Measurements from ENCODE around the gene KPNA6. TPM values are rescaled to one million over a fixed set of nuclear protein-coding genes. Genes with fewer than 3 reads are reported as not detected.

Gene KPNA6
- total RNA-seq, 1 donor from 2014 or later, result 39.9 TPM

GRCh38 chr1:32194984-32195383 is 87.1 kb downstream of the KPNA6 start:
- no peak overlapping the region for H3K4me3 ChIP-seq (ENCODE audit: low read depth, low read length)
- no peak for DNase-seq (ENCODE audit: low read depth)
- TF ChIP-seq, protein P1, sequence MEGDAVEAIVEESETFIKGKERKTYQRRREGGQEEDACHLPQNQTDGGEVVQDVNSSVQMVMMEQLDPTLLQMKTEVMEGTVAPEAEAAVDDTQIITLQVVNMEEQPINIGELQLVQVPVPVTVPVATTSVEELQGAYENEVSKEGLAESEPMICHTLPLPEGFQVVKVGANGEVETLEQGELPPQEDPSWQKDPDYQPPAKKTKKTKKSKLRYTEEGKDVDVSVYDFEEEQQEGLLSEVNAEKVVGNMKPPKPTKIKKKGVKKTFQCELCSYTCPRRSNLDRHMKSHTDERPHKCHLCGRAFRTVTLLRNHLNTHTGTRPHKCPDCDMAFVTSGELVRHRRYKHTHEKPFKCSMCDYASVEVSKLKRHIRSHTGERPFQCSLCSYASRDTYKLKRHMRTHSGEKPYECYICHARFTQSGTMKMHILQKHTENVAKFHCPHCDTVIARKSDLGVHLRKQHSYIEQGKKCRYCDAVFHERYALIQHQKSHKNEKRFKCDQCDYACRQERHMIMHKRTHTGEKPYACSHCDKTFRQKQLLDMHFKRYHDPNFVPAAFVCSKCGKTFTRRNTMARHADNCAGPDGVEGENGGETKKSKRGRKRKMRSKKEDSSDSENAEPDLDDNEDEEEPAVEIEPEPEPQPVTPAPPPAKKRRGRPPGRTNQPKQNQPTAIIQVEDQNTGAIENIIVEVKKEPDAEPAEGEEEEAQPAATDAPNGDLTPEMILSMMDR (conservative IDR thresholded peaks at IDR 0.05; ENCODE audit: low read depth, low read length), result no peak

DNA sequence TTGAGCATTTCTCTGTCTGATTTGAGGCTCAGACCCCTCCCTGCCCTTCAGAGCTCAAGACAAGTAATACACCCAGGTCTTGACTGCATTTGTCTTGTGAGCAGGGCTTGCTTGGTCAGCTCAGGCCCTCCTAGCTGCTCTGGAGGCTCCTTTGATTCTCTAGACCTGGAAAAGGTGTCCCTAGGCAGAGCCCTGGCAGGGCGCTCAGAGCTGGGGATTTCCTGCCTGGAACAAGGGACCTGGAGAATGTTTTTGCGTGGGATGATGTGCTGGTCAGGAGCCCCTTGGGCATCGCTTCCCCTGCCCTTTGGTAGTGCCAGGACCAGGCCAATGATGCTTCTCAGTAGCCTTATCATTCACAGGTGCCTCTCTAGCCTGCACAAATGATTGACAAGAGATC is 87.7 kb downstream of the KPNA6 start:
- no peak overlapping the region for H3K4me3 ChIP-seq (ENCODE audit: low read depth, low read length)
- TF ChIP-seq, protein P1 (conservative IDR thresholded peaks at IDR 0.05; ENCODE audit: low read depth, low read length), result no peak
- DNase-seq (ENCODE audit: low read depth), result no peak

DNA sequence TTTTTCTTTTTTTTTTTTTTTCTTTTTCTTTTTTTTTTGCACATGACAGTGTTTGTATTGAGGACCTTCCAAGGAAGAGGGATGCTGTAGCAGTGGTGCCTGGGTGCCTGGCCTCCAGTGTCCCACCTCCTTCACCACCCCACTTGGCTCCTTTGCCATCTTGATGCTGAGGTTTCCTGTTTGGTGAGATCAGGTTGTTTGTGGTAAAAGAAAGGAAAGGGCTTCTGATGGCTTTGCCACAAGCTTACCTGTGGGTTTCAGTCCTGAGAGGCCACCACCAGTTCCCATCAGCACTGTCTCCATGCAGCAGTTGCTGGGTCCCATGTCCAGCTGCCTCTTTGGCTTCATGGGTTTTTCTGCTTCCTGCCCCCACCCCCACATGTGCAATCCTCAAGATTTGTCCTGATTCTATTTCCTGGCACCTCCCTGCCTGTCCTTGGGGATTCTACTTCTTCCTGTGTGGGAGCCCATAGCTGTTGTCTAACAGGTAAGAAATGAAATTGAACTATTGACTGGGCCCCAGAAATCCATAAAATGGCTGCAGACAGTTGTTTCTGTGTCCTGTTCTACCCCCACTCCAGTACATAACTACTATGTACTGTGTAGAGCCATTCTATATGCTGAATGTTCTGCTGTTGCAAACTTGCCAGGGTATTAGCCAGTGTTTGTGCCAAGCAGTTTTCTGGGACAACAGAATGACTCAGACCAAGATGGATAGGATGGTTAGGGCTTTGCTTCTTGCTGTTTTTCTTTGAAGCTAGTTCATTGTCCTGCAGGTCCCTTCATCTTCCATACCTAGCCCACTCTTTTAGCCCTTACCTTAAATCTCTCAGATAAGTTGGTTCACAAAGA is 88.3 kb downstream of the KPNA6 start:
- no peak for DNase-seq (ENCODE audit: low read depth)
- TF ChIP-seq, protein P1 (conservative IDR thresholded peaks at IDR 0.05; ENCODE audit: low read depth, low read length), result no peak
- H3K4me3 ChIP-seq (ENCODE audit: low read depth, low read length), result no peak overlapping the region

DNA sequence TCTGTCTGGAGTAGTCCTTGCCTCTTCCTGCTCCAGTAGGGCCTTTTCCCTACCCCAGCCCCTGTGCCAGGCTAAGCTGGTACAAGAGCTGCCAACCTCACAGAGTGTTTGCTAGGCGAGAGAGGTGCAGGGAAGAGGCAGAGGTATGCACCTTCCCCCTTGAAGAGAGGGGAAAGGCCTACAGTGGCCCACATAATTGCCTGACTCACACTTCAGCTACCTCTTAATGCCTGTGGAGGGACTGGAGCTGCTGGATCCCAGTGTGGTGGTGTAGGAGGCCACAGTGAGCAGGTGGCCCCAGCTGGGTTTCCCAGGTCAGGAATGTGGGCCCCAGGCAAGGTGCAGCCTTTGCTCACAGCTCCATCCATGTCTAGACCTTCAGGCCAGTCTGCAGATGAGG is 89.2 kb downstream of the KPNA6 start:
- H3K4me3 ChIP-seq (ENCODE audit: low read depth, low read length), result no peak overlapping the region
- TF ChIP-seq, protein P1 (conservative IDR thresholded peaks at IDR 0.05; ENCODE audit: low read depth, low read length), result no peak
- DNase-seq (ENCODE audit: low read depth), result no peak

DNA sequence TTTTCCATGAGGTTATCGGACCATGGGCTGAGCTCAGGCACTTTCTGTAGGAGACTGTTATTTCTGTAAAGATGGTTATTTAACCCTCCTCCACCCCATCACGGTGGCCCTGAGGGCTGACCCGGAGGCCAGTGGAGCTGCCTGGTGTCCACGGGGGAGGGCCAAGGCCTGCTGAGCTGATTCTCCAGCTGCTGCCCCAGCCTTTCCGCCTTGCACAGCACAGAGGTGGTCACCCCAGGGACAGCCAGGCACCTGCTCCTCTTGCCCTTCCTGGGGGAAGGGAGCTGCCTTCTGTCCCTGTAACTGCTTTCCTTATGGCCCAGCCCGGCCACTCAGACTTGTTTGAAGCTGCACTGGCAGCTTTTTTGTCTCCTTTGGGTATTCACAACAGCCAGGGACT is 90.0 kb downstream of the KPNA6 start:
- no peak for DNase-seq (ENCODE audit: low read depth)
- no peak overlapping the region for H3K4me3 ChIP-seq (ENCODE audit: low read depth, low read length)
- TF ChIP-seq, protein P1 (conservative IDR thresholded peaks at IDR 0.05; ENCODE audit: low read depth, low read length), result no peak

GRCh38 chr1:32198237-32199042 is 90.6 kb downstream of the KPNA6 start:
- TF ChIP-seq, protein P1 (conservative IDR thresholded peaks at IDR 0.05; ENCODE audit: low read depth, low read length), result no peak
- DNase-seq (ENCODE audit: low read depth), result no peak
- no peak overlapping the region for H3K4me3 ChIP-seq (ENCODE audit: low read depth, low read length)

All from epithelial cell of proximal tubule (primary cell).